Endometrial microvascular endothelial cells (primary cell): Measurements from ENCODE around the gene SERPINE3. TPM values are rescaled to one million over a fixed set of nuclear protein-coding genes. Genes with fewer than 3 reads are reported as not detected.

Experiments
- total RNA-seq: library from RNA; depleted of rRNA; stranded (reverse); fragments of >200 nt; gene quantifications from one replicate; pipeline ENCODE4 v1.2.3, GENCODE V29; 2015; ENCODE audit errors: inconsistent ontology term

The SERPINE3 gene
- total RNA-seq, 1 donor from 2014 or later: not detected

Other genes with a start within 250 kb of the SERPINE3 start
- not detected for gene C13orf42, start 228.4 kb upstream of the SERPINE3 start, total RNA-seq
- gene FAM124A, start 117.3 kb upstream of the SERPINE3 start, total RNA-seq: 16.4 TPM
- 20.1 TPM for gene INTS6, start 113.3 kb downstream of the SERPINE3 start, total RNA-seq
- 1.6 TPM for gene WDFY2, start 244.8 kb downstream of the SERPINE3 start, total RNA-seq